ENCODE data around the gene NLGN1.

NLGN1 gene

GRCh38 chr3:173958805-173959204 is 561.3 kb downstream of the NLGN1 start:
- Mint-ChIP-seq H3K36me3 (ENCODE audit: low read depth) (no peaks in the 10 kb centered on the region), H3K9me3 (no peaks in the 10 kb centered on the region), H3K4me1 (no peaks in the 10 kb centered on the region), H3K27ac (no peak overlapping the region), H3K27me3 (ENCODE audit: low read depth) (no peaks in the 10 kb centered on the region), H3K4me3 (no peak overlapping the region)
- no peak for TF ChIP-seq CTCF (IDR thresholded peaks at IDR 0.05; ENCODE audit: unreplicated experiment in 3 of 3)

- peaks cover 2% of the 10 kb centered on the region for H3K9me3 Mint-ChIP-seq
- H3K4me1 Mint-ChIP-seq = peaks cover 9% of the 10 kb centered on the region
- peak overlapping the region in 2 of 3 experiments; percentile 14 to 82 for H3K27ac Mint-ChIP-seq
- H3K4me3 Mint-ChIP-seq = no peak overlapping the region
- no peaks in the 10 kb centered on the region for H3K27me3 Mint-ChIP-seq (ENCODE audit: low read depth)
- TF ChIP-seq CTCF (IDR thresholded peaks at IDR 0.05; ENCODE audit: unreplicated experiment in 3 of 3) = no peak
- H3K36me3 Mint-ChIP-seq (ENCODE audit: low read depth) = peaks cover 6% of the 10 kb centered on the region
These were observed 572.7 kb downstream of the NLGN1 start for GRCh38 chr3:173970281-173970680.

- Mint-ChIP-seq H3K9me3 (no peaks in the 10 kb centered on the region), H3K4me1 (no peaks in the 10 kb centered on the region), H3K36me3 (ENCODE audit: low read depth) (no peaks in the 10 kb centered on the region), H3K27me3 (ENCODE audit: low read depth) (no peaks in the 10 kb centered on the region), H3K4me3 (no peak overlapping the region), H3K27ac (no peak overlapping the region)
- no peak for TF ChIP-seq CTCF (IDR thresholded peaks at IDR 0.05; ENCODE audit: unreplicated experiment in 3 of 3)
These were observed 578.7 kb downstream of the NLGN1 start for GRCh38 chr3:173976281-173976680.

- H3K4me3 Mint-ChIP-seq = no peak overlapping the region
- no peaks in the 10 kb centered on the region for H3K9me3 Mint-ChIP-seq
- no peak for TF ChIP-seq CTCF (IDR thresholded peaks at IDR 0.05; ENCODE audit: unreplicated experiment in 3 of 3)
- H3K4me1 Mint-ChIP-seq = no peaks in the 10 kb centered on the region
- no peaks in the 10 kb centered on the region for H3K36me3 Mint-ChIP-seq (ENCODE audit: low read depth)
- no peaks in the 10 kb centered on the region for H3K27me3 Mint-ChIP-seq (ENCODE audit: low read depth)
- H3K27ac Mint-ChIP-seq = no peak overlapping the region
These were observed 580.2 kb downstream of the NLGN1 start for GRCh38 chr3:173977747-173978146.

- TF ChIP-seq CTCF (IDR thresholded peaks at IDR 0.05; ENCODE audit: unreplicated experiment in 3 of 3) = no peak
- H3K36me3 Mint-ChIP-seq (ENCODE audit: low read depth) = no peaks in the 10 kb centered on the region
- H3K9me3 Mint-ChIP-seq = no peaks in the 10 kb centered on the region
- no peak overlapping the region for H3K27ac Mint-ChIP-seq
- H3K4me3 Mint-ChIP-seq = no peak overlapping the region
- no peaks in the 10 kb centered on the region for H3K4me1 Mint-ChIP-seq
- no peaks in the 10 kb centered on the region for H3K27me3 Mint-ChIP-seq (ENCODE audit: low read depth)
These were observed 585.8 kb downstream of the NLGN1 start for GRCh38 chr3:173983343-173983742.

- no peaks in the 10 kb centered on the region for H3K36me3 Mint-ChIP-seq (ENCODE audit: low read depth)
- H3K27ac Mint-ChIP-seq = no peak overlapping the region
- no peak overlapping the region for H3K4me3 Mint-ChIP-seq
- no peaks in the 10 kb centered on the region for H3K4me1 Mint-ChIP-seq
- H3K9me3 Mint-ChIP-seq = no peaks in the 10 kb centered on the region
- no peak for TF ChIP-seq CTCF (IDR thresholded peaks at IDR 0.05; ENCODE audit: unreplicated experiment in 3 of 3)
- peaks cover 3% of the 10 kb centered on the region for H3K27me3 Mint-ChIP-seq (ENCODE audit: low read depth)
These were observed 589.4 kb downstream of the NLGN1 start for GRCh38 chr3:173986861-173987410.
